Lung (tissue), 12 donors: ENCODE measurements around the gene PLA2G15. TPM values are rescaled to one million over a fixed set of nuclear protein-coding genes. Genes with fewer than 3 reads are reported as not detected.

Experiments
- ATAC-seq: fragments of 200-7000 bp; cut with Tn5 transposase; one replicate; pipeline ENCODE4 v1.9.1; 2020; ENCODE audit warnings: moderate number of reproducible peaks; ENCODE audit not compliant: insufficient read depth, low FRiP score
- DNase-seq, 3 donors: peaks; one replicate each; pipeline ENCODE4 v3.0.0-alpha.2; 2013 to 2017
- H3K27ac ChIP-seq, 2 donors: one replicate each; pipeline ENCODE4 v1.5.1; 2013; ENCODE audit warnings: mild to moderate bottlenecking in 2 of 2, moderate library complexity in 2 of 2, control low read depth in 1 of 2, inconsistent platforms in 1 of 2, low read depth in 1 of 2, low read length in 1 of 2
- H3K27me3 ChIP-seq, 3 donors: one replicate each; pipeline ENCODE4 v1.5.1; 2013; ENCODE audit warnings: low read length in 2 of 3; ENCODE audit not compliant: control insufficient read depth in 3 of 3, insufficient read depth in 3 of 3
- H3K36me3 ChIP-seq, 4 donors: one replicate each; pipeline ENCODE4 v1.5.1; 2013; ENCODE audit warnings: low read length in 4 of 4, mild to moderate bottlenecking in 1 of 4, moderate library complexity in 1 of 4; ENCODE audit not compliant: control insufficient read depth in 4 of 4, insufficient read depth in 4 of 4
- H3K4me1 ChIP-seq, 5 donors: one replicate each; pipeline ENCODE4 v1.5.1; 2013; ENCODE audit warnings: low read length in 5 of 5, mild to moderate bottlenecking in 2 of 5, moderate library complexity in 1 of 5; ENCODE audit not compliant: control insufficient read depth in 5 of 5, insufficient read depth in 5 of 5
- H3K4me3 ChIP-seq: one replicate; pipeline ENCODE4 v1.5.1; 2013; ENCODE audit warnings: mild to moderate bottlenecking, control low read depth, moderate library complexity
- H3K9ac ChIP-seq, 2 donors: one replicate each; pipeline ENCODE4 v1.5.1; 2013; ENCODE audit warnings: low read length in 2 of 2, control low read depth in 1 of 2; ENCODE audit not compliant: insufficient read depth in 1 of 2
- H3K9me3 ChIP-seq, 4 donors: one replicate each; pipeline ENCODE4 v1.5.1; 2013; ENCODE audit warnings: low read length in 3 of 4, mild to moderate bottlenecking in 1 of 4, moderate library complexity in 1 of 4; ENCODE audit not compliant: control insufficient read depth in 4 of 4, insufficient read depth in 3 of 4
- WGBS, 2 donors: extraction: QIAGEN DNeasy Blood & Tissue Kit; methylation state at CpG; one replicate each; pipeline ENCODE4 v1.1.7; 2013; 5-methylcytosine and 5-hydroxymethylcytosine counted together
- polyA plus RNA-seq, 2 donors: library from polyadenylated mRNA; stranded (reverse); fragments of 200-250 nt; gene quantifications; one replicate each; pipeline ENCODE4 v1.2.1, GENCODE V29; 2013
- total RNA-seq, 2 donors: library from RNA; depleted of rRNA in 1 of 2; stranded (reverse); fragments of >200 nt in 1 of 2; gene quantifications; one replicate each; pipeline ENCODE4 v1.2.1, GENCODE V29; 2014 to 2021
- TF ChIP-seq, protein P1 (sequence below): IDR thresholded peaks from 2 replicates; pipeline ENCODE4 v1.5.1; 2012; ENCODE audit warnings: mild to moderate bottlenecking; ENCODE audit errors: control extremely low read depth, extremely low read depth
- donor health status: control.
- donor health status: control.
- donor health status: Bipolar disorder and iron deficiency.
- donor health status: healthy.
- donor health status: DM: yes; HTN: yes; CAD: no.

The PLA2G15 gene
- total and polyA plus RNA-seq, 4 donors, result 11.0 to 42.4 (median 19.6) TPM

GRCh38 chr16:68216240-68216639 is 28.9 kb upstream of the PLA2G15 start:
- Histone ChIP-seq H3K9me3 (no peaks in the 10 kb centered on the region), H3K36me3 (peaks cover 0 to 8% (median 2%) of the 10 kb centered on the region in 4 donors), H3K27me3 (no peaks in the 10 kb centered on the region), H3K4me1 (peaks cover 0 to 7% (median 0%) of the 10 kb centered on the region in 5 donors), H3K4me3 (no peak overlapping the region), H3K9ac (no peak overlapping the region), H3K27ac (no peak overlapping the region)
- ATAC-seq (no peak), DNase-seq (no peak)
- WGBS, 2 donors, result 78 to 82% methylated on average over 3 of the region's 3 CpGs
- TF ChIP-seq, protein P1, sequence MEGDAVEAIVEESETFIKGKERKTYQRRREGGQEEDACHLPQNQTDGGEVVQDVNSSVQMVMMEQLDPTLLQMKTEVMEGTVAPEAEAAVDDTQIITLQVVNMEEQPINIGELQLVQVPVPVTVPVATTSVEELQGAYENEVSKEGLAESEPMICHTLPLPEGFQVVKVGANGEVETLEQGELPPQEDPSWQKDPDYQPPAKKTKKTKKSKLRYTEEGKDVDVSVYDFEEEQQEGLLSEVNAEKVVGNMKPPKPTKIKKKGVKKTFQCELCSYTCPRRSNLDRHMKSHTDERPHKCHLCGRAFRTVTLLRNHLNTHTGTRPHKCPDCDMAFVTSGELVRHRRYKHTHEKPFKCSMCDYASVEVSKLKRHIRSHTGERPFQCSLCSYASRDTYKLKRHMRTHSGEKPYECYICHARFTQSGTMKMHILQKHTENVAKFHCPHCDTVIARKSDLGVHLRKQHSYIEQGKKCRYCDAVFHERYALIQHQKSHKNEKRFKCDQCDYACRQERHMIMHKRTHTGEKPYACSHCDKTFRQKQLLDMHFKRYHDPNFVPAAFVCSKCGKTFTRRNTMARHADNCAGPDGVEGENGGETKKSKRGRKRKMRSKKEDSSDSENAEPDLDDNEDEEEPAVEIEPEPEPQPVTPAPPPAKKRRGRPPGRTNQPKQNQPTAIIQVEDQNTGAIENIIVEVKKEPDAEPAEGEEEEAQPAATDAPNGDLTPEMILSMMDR, result no peak

GRCh38 chr16:68217506-68217905 is 27.7 kb upstream of the PLA2G15 start:
- WGBS, 2 donors, result 58 to 72% methylated on average over 4 of the region's 4 CpGs
- Histone ChIP-seq H3K9me3 (no peaks in the 10 kb centered on the region), H3K9ac (no peak overlapping the region), H3K4me3 (no peak overlapping the region), H3K27me3 (no peaks in the 10 kb centered on the region), H3K36me3 (peaks cover 0 to 8% (median 3%) of the 10 kb centered on the region in 4 donors), H3K4me1 (peaks cover 0 to 7% (median 0%) of the 10 kb centered on the region in 5 donors), H3K27ac (peak overlapping the region in 1 of 2 donors; percentile 11)
- TF ChIP-seq, protein P1, result no peak
- ATAC-seq (no peak), DNase-seq (peak in 1 of 3 donors; percentile 30)

GRCh38 chr16:68219725-68220351 is 25.3 kb upstream of the PLA2G15 start:
- Histone ChIP-seq H3K27ac (no peak overlapping the region), H3K4me3 (no peak overlapping the region), H3K9me3 (no peaks in the 10 kb centered on the region), H3K27me3 (no peaks in the 10 kb centered on the region), H3K36me3 (peaks cover 0 to 9% (median 4%) of the 10 kb centered on the region in 4 donors), H3K4me1 (peaks cover 0 to 7% (median 0%) of the 10 kb centered on the region in 5 donors), H3K9ac (no peak overlapping the region)
- ATAC-seq (no peak), DNase-seq (no peak)
- WGBS, 2 donors, result 75 to 85% methylated on average over 6 of the region's 6 CpGs
- TF ChIP-seq, protein P1, result no peak
